Measurements from ENCODE around the gene KARS1. TPM values are rescaled to one million over a fixed set of nuclear protein-coding genes. Genes with fewer than 3 reads are reported as not detected.

Gene KARS1
- total RNA-seq, 1 donor from 2014 or later, result 90.5 TPM

- peak; percentile 77 for ATAC-seq
- no peaks in the 10 kb centered on the region for H3K27me3 ChIP-seq
- H3K4me3 ChIP-seq, result peak overlapping the region; percentile 98
- no peaks in the 10 kb centered on the region for H3K9me3 ChIP-seq
- H3K27ac ChIP-seq, result peak overlapping the region; percentile 97
- intact Hi-C loops (cut with DNase I), result no loop called here
- no peak for TF ChIP-seq CTCF (IDR thresholded peaks at IDR 0.05)
- DNase-seq, result peak; percentile 91
- peaks cover 20% of the 10 kb centered on the region for H3K36me3 ChIP-seq
- H3K4me1 ChIP-seq, result peaks cover 54% of the 10 kb centered on the region
These were observed 1.0 kb upstream of the KARS1 start for GRCh38 chr16:75648265-75649076.

- intact Hi-C loops (cut with DNase I), result no loop called here
- Histone ChIP-seq H3K4me3 (peak overlapping the region; percentile 98), H3K4me1 (peaks cover 40% of the 10 kb centered on the region), H3K9me3 (no peaks in the 10 kb centered on the region), H3K36me3 (peaks cover 27% of the 10 kb centered on the region), H3K27me3 (no peaks in the 10 kb centered on the region), H3K27ac (peak overlapping the region; percentile 97)
- DNase-seq, result no peak
- ATAC-seq, result peak; percentile 34
- TF ChIP-seq CTCF (IDR thresholded peaks at IDR 0.05), result no peak
These were observed 363 bp downstream of the KARS1 start for GRCh38 chr16:75647112-75647491.

- Histone ChIP-seq H3K9me3 (no peaks in the 10 kb centered on the region), H3K36me3 (peaks cover 54% of the 10 kb centered on the region), H3K27me3 (no peaks in the 10 kb centered on the region), H3K27ac (no peak overlapping the region), H3K4me3 (no peak overlapping the region), H3K4me1 (peaks cover 20% of the 10 kb centered on the region)
- intact Hi-C loops (cut with DNase I), result no loop called here
- ATAC-seq (no peak), DNase-seq (no peak)
- TF ChIP-seq CTCF (IDR thresholded peaks at IDR 0.05), result no peak
These were observed 3.0 kb downstream of the KARS1 start for GRCh38 chr16:75644240-75645012.

- DNase-seq (no peak), ATAC-seq (no peak)
- no peak for TF ChIP-seq CTCF (IDR thresholded peaks at IDR 0.05)
- intact Hi-C loops (cut with DNase I), result no loop called here
- Histone ChIP-seq H3K36me3 (peaks cover 92% of the 10 kb centered on the region), H3K4me3 (no peak overlapping the region), H3K9me3 (no peaks in the 10 kb centered on the region), H3K27me3 (no peaks in the 10 kb centered on the region), H3K4me1 (peaks cover 8% of the 10 kb centered on the region), H3K27ac (no peak overlapping the region)
These were observed 6.9 kb downstream of the KARS1 start for GRCh38 chr16:75640598-75640997.

- ATAC-seq (no peak), DNase-seq (no peak)
- no peaks in the 10 kb centered on the region for H3K27me3 ChIP-seq
- no peak for TF ChIP-seq CTCF (IDR thresholded peaks at IDR 0.05)
- no peak overlapping the region for H3K4me3 ChIP-seq
- no peaks in the 10 kb centered on the region for H3K4me1 ChIP-seq
- intact Hi-C loops (cut with DNase I), result no loop called here
- peaks cover 100% of the 10 kb centered on the region for H3K36me3 ChIP-seq
- no peak overlapping the region for H3K27ac ChIP-seq
- H3K9me3 ChIP-seq, result no peaks in the 10 kb centered on the region
These were observed 12.4 kb downstream of the KARS1 start for GRCh38 chr16:75635036-75635435.

Data from upper lobe of right lung (tissue), 1 donor.